ENCODE results near the gene HOXC5. TPM values are rescaled to one million over a fixed set of nuclear protein-coding genes. Genes with fewer than 3 reads are reported as not detected.

HOXC5 gene
- total and polyA plus RNA-seq, 2 experiments from 2014 or later = 0.18 to 0.40 TPM

- 51% methylated on average over 14 of the region's 14 CpGs for WGBS (ENCODE audit: low lambda C conversion rate, missing lambda C conversion rate)
- Histone ChIP-seq H3K36me3 (replicated peaks; ENCODE audit: insufficient read depth, low read depth) (no peaks in the 10 kb centered on the region), H3K9me2 (replicated peaks; ENCODE audit: insufficient read depth) (no peaks in the 10 kb centered on the region), H3K27me3 (peaks cover 77% of the 10 kb centered on the region), H3K4me2 (no peak overlapping the region), H3K4me3 (no peak overlapping the region), H3K27ac (no peak overlapping the region), H4K20me1 (ENCODE audit: insufficient read depth, poor library complexity, severe bottlenecking) (no peaks in the 10 kb centered on the region), H3K79me2 (no peaks in the 10 kb centered on the region), H2AFZ (no peak overlapping the region), H3K4me1 (ENCODE audit: insufficient read depth) (peaks cover 26% of the 10 kb centered on the region), H3K9me3 (ENCODE audit: low read depth) (no peaks in the 10 kb centered on the region)
- TF ChIP-seq CTCF (IDR thresholded peaks at IDR 0.05; ENCODE audit: poor library complexity) (no peak), EZH2 (IDR thresholded peaks at IDR 0.05; ENCODE audit: borderline replicate concordance) (no peak), EZH2phosphoT487 (IDR thresholded peaks at IDR 0.05; ENCODE audit: low read depth, severe bottlenecking, unreplicated experiment) (no peak)
- no peak for DNase-seq (ENCODE audit: low spot score)
Measured at GRCh38 chr12:54037360-54038283, 4.8 kb downstream of the HOXC5 start.

GRCh38 chr12:54038284-54038870, 5.5 kb downstream of the HOXC5 start:
- DNase-seq (ENCODE audit: low spot score) = no peak
- no peak overlapping the region for H2AFZ ChIP-seq
- no peaks in the 10 kb centered on the region for H3K79me2 ChIP-seq
- no peaks in the 10 kb centered on the region for H3K9me3 ChIP-seq (ENCODE audit: low read depth)
- no peaks in the 10 kb centered on the region for H3K36me3 ChIP-seq (replicated peaks; ENCODE audit: insufficient read depth, low read depth)
- no peaks in the 10 kb centered on the region for H4K20me1 ChIP-seq (ENCODE audit: insufficient read depth, poor library complexity, severe bottlenecking)
- peaks cover 83% of the 10 kb centered on the region for H3K27me3 ChIP-seq
- no peak overlapping the region for H3K4me2 ChIP-seq
- no peaks in the 10 kb centered on the region for H3K9me2 ChIP-seq (replicated peaks; ENCODE audit: insufficient read depth)
- TF ChIP-seq CTCF (IDR thresholded peaks at IDR 0.05; ENCODE audit: poor library complexity) = no peak
- TF ChIP-seq EZH2phosphoT487 (IDR thresholded peaks at IDR 0.05; ENCODE audit: low read depth, severe bottlenecking, unreplicated experiment) = no peak
- TF ChIP-seq EZH2 (IDR thresholded peaks at IDR 0.05; ENCODE audit: borderline replicate concordance) = no peak
- no peak overlapping the region for H3K27ac ChIP-seq
- no peak overlapping the region for H3K4me3 ChIP-seq
- peaks cover 19% of the 10 kb centered on the region for H3K4me1 ChIP-seq (ENCODE audit: insufficient read depth)
- WGBS (ENCODE audit: low lambda C conversion rate, missing lambda C conversion rate) = 61% methylated on average over 5 of the region's 5 CpGs

- Histone ChIP-seq H3K4me1 (ENCODE audit: insufficient read depth) (peaks cover 14% of the 10 kb centered on the region), H3K27ac (no peak overlapping the region), H3K79me2 (no peaks in the 10 kb centered on the region), H3K4me3 (no peak overlapping the region), H3K27me3 (peaks cover 81% of the 10 kb centered on the region), H3K4me2 (no peak overlapping the region), H4K20me1 (ENCODE audit: insufficient read depth, poor library complexity, severe bottlenecking) (no peaks in the 10 kb centered on the region), H3K9me2 (replicated peaks; ENCODE audit: insufficient read depth) (no peaks in the 10 kb centered on the region), H3K9me3 (ENCODE audit: low read depth) (no peaks in the 10 kb centered on the region), H2AFZ (no peak overlapping the region), H3K36me3 (replicated peaks; ENCODE audit: insufficient read depth, low read depth) (no peaks in the 10 kb centered on the region)
- no peak for DNase-seq (ENCODE audit: low spot score)
- 41% methylated on average over 9 of the region's 9 CpGs for WGBS (ENCODE audit: low lambda C conversion rate, missing lambda C conversion rate)
- TF ChIP-seq EZH2phosphoT487 (IDR thresholded peaks at IDR 0.05; ENCODE audit: low read depth, severe bottlenecking, unreplicated experiment) (no peak), CTCF (IDR thresholded peaks at IDR 0.05; ENCODE audit: poor library complexity) (no peak)
Measured at GRCh38 chr12:54038871-54039414, 6.1 kb downstream of the HOXC5 start.
